MM.1S (cell line): ENCODE data around the gene ICAM1.

ENCODE experiments used
- CTCF ChIP-seq: fragments of 300-600 bp; sonication (generic); IDR thresholded peaks from 2 replicates; pipeline ENCODE4 v1.5.1; 2016; ENCODE audit warnings: antibody characterized with exemption, low read length, mixed read lengths
- EZH2phosphoT487 ChIP-seq: fragments of 300-600 bp; sonication (generic); IDR thresholded peaks from 2 replicates; pipeline ENCODE4 v1.6.1; 2018; ENCODE audit warnings: antibody characterized with exemption, low read length

- TF ChIP-seq CTCF (no peak), EZH2phosphoT487 (no peak)
Observed at GRCh38 chr19:10289167-10289835, 18.4 kb downstream of the ICAM1 start.
